ENCODE results near the gene FAM227B. TPM values are rescaled to one million over a fixed set of nuclear protein-coding genes. Genes with fewer than 3 reads are reported as not detected.

The FAM227B gene
- total and polyA plus RNA-seq, 3 donors from 2014 or later: 19.0 to 36.4 (median 28.3) TPM

- Histone ChIP-seq H3K27me3 (no peaks in the 10 kb centered on the region), H3K36me3 (ENCODE audit: low read depth, missing control alignments) (no peaks in the 10 kb centered on the region), H3K27ac (no peak overlapping the region), H3K4me3 (no peak overlapping the region), H3K4me1 (no peaks in the 10 kb centered on the region), H3K9me3 (no peaks in the 10 kb centered on the region)
- DNase-seq: no peak
- intact Hi-C loops (cut with DNase I; ENCODE audit: low total_unique reads): no loop called here
- no peak for TF ChIP-seq CTCF (IDR thresholded peaks at IDR 0.05)
- TF ChIP-seq POLR2A (IDR thresholded peaks at IDR 0.05): no peak
Observed at GRCh38 chr15:49293941-49294340, 326.7 kb downstream of the FAM227B start.

- no peak overlapping the region for H3K27ac ChIP-seq
- TF ChIP-seq POLR2A (IDR thresholded peaks at IDR 0.05) (no peak), CTCF (IDR thresholded peaks at IDR 0.05) (no peak)
- H3K36me3 ChIP-seq (ENCODE audit: low read depth, missing control alignments): no peaks in the 10 kb centered on the region
- intact Hi-C loops (cut with DNase I; ENCODE audit: low total_unique reads): no loop called here
- no peaks in the 10 kb centered on the region for H3K27me3 ChIP-seq
- H3K4me1 ChIP-seq: no peaks in the 10 kb centered on the region
- no peak overlapping the region for H3K4me3 ChIP-seq
- H3K9me3 ChIP-seq: no peaks in the 10 kb centered on the region
- no peak for DNase-seq
- 0 to 50% methylated on average over 1 of the region's 1 CpG for WGBS, 2 donors
Observed at GRCh38 chr15:49290191-49290590, 330.4 kb downstream of the FAM227B start.

- WGBS, 2 donors: 73 to 76% methylated on average over 2 of the region's 2 CpGs
- no peak for TF ChIP-seq POLR2A (IDR thresholded peaks at IDR 0.05)
- no peak for TF ChIP-seq CTCF (IDR thresholded peaks at IDR 0.05)
- no peak overlapping the region for H3K4me3 ChIP-seq
- H3K27ac ChIP-seq: no peak overlapping the region
- no peak for DNase-seq
- intact Hi-C loops (cut with DNase I; ENCODE audit: low total_unique reads): no loop called here
- no peaks in the 10 kb centered on the region for H3K9me3 ChIP-seq
- H3K4me1 ChIP-seq: no peaks in the 10 kb centered on the region
- no peaks in the 10 kb centered on the region for H3K36me3 ChIP-seq (ENCODE audit: low read depth, missing control alignments)
- no peaks in the 10 kb centered on the region for H3K27me3 ChIP-seq
Observed at GRCh38 chr15:49288391-49288790, 332.2 kb downstream of the FAM227B start.

- peak overlapping the region in 1 of 2 donors; percentile 4 for H3K27ac ChIP-seq
- no peaks in the 10 kb centered on the region for H3K9me3 ChIP-seq
- intact Hi-C loops (cut with DNase I; ENCODE audit: low total_unique reads): no loop called here
- H3K36me3 ChIP-seq (ENCODE audit: low read depth, missing control alignments): no peaks in the 10 kb centered on the region
- no peak for TF ChIP-seq POLR2A (IDR thresholded peaks at IDR 0.05)
- TF ChIP-seq CTCF (IDR thresholded peaks at IDR 0.05): no peak
- H3K4me3 ChIP-seq: no peak overlapping the region
- H3K4me1 ChIP-seq: no peaks in the 10 kb centered on the region
- no peak for DNase-seq
- no peaks in the 10 kb centered on the region for H3K27me3 ChIP-seq
Observed at GRCh38 chr15:49287481-49287880, 333.1 kb downstream of the FAM227B start.

GRCh38 chr15:49286649-49287404 lies 333.8 kb downstream of the FAM227B start:
- no peaks in the 10 kb centered on the region for H3K27me3 ChIP-seq
- 64 to 70% methylated on average over 4 of the region's 4 CpGs for WGBS, 2 donors
- H3K36me3 ChIP-seq (ENCODE audit: low read depth, missing control alignments): no peaks in the 10 kb centered on the region
- H3K27ac ChIP-seq: peak overlapping the region in 1 of 2 donors; percentile 51
- DNase-seq: no peak
- H3K4me3 ChIP-seq: no peak overlapping the region
- TF ChIP-seq CTCF (IDR thresholded peaks at IDR 0.05) (no peak), POLR2A (IDR thresholded peaks at IDR 0.05) (no peak)
- intact Hi-C loops (cut with DNase I; ENCODE audit: low total_unique reads): no loop called here
- no peaks in the 10 kb centered on the region for H3K9me3 ChIP-seq
- no peaks in the 10 kb centered on the region for H3K4me1 ChIP-seq

Measured in testis (tissue), 3 donors.